PFSK-1 (cell line): Measurements from ENCODE around the gene ACOX3.

Experiments used
- FOXP2 ChIP-seq: optimal IDR thresholded peaks from 2 replicates; pipeline ENCODE3; 2011; ENCODE audit warnings: borderline replicate concordance, control low read depth, inconsistent platforms; ENCODE audit not compliant: insufficient read depth; ENCODE audit errors: extremely low read length, extremely low read depth
- POLR2AphosphoS5 ChIP-seq: IDR thresholded peaks from 2 replicates; pipeline ENCODE4 v1.6.1; 2012; ENCODE audit warnings: low read depth, mild to moderate bottlenecking, control low read depth, low read length, moderate library complexity
- REST ChIP-seq, 2 experiments: IDR thresholded peaks; 2 replicates each; pipeline versions ENCODE4 v1.6.1 to v1.8.0; 2011 to 2012; ENCODE audit warnings: low read depth in 2 of 2, low read length in 2 of 2, control low read depth in 1 of 2, inconsistent platforms in 1 of 2, mild to moderate bottlenecking in 1 of 2, moderate library complexity in 1 of 2; ENCODE audit not compliant: insufficient read depth in 1 of 2
- SIN3A ChIP-seq: IDR thresholded peaks from 2 replicates; pipeline ENCODE4 v1.6.1; 2012; ENCODE audit warnings: mild to moderate bottlenecking, low read length, moderate library complexity, borderline replicate concordance; ENCODE audit not compliant: insufficient read depth
- TAF1 ChIP-seq: IDR thresholded peaks from 2 replicates; pipeline ENCODE4 v1.6.1; 2012; ENCODE audit warnings: low read length, control low read depth, borderline replicate concordance; ENCODE audit not compliant: insufficient read depth

- TF ChIP-seq POLR2AphosphoS5 (no peak), SIN3A (no peak), TAF1 (no peak), REST (IDR thresholded peaks at IDR 0.05; ENCODE audit: insufficient read depth in 1 of 2, low read depth in 2 of 2, low read length in 2 of 2) (no peak), FOXP2 (no peak)
Observed at GRCh38 chr4:8471211-8471875, 30.8 kb upstream of the ACOX3 start.
